DOHH2 (cell line): ENCODE measurements around the gene PXN.

Source experiments
- CTCF ChIP-seq: fragments of 200-600 bp; sonication (generic); IDR thresholded peaks from one replicate; pipeline ENCODE4 v1.5.1; 2014; ENCODE audit warnings: antibody characterized with exemption, mild to moderate bottlenecking, low read depth, low read length; ENCODE audit not compliant: poor library complexity, severe bottlenecking
- EZH2phosphoT487 ChIP-seq: fragments of 200-600 bp; sonication (generic); IDR thresholded peaks from 2 replicates; pipeline ENCODE4 v1.6.1; 2017; ENCODE audit warnings: borderline replicate concordance, mild to moderate bottlenecking, antibody characterized with exemption, low read length, moderate library complexity, mixed read lengths

- no peak for TF ChIP-seq CTCF
- TF ChIP-seq EZH2phosphoT487, result no peak
These were observed 65.1 kb downstream of the PXN start for GRCh38 chr12:120200364-120200800.
